GM18873 (cell line): ENCODE data around the gene SLC9A3.

Source experiments
- ATAC-seq: cut with Tn5 transposase; IDR thresholded peaks from one replicate; pipeline ENCODE4 v1.9.1; 2021; ENCODE audit warnings: mild to moderate bottlenecking, moderate library complexity, moderate number of reproducible peaks; ENCODE audit not compliant: unreplicated experiment, low FRiP score

SLC9A3 gene

DNA sequence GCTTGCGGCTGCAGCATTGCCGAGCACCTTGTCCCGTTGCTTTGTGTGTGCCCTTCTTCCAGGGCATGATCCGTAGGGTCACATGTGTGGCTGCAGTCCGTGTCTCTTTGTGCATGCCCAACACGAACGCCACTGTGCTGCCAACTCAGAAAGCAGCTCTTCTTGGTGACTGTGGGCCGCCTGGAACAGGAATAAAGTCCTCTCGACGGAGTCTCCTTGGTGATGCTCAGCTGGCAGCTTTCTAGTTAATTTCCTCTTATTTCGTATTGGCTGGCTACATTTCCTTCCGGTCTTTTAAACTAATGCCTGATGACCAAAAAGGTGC is 75.5 kb downstream of the SLC9A3 start:
- no peak for ATAC-seq

DNA sequence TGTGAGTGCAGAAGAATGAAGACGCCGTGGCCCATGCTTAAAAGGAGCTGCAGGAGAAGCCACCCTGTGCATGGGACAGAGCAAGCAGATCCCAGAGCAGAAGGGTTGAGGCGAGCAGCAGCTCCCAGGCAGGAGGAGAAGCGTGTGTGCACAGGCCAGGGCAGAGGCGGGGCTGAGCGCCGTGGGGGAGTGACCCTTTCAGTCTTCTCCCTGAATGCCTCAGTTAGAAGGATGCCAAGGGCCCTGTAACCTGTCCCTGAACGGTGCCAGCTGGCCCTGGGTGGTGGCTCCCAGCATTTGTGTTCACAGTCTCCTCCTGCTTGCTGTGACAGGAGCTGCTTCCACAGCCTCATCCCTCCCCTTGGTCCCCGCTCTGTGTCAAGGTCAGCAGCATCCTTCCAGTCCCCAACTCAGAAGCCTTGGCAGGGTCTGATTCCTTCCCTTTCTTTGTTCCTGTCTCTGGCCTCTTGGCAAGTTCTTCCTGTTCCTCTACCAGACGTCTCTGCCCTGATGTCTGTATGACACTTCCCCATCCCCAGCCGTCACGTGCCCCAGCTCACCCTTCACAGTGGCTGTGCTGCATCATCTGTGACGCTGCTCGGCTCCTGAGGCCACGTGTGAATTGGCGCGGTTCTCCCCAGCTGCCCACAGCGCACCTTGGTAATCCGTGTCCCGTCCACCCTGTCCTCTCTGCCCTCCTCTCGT is 76.0 kb downstream of the SLC9A3 start:
- no peak for ATAC-seq

GRCh38 chr5:447501-447900 is 76.7 kb downstream of the SLC9A3 start:
- ATAC-seq: no peak

DNA sequence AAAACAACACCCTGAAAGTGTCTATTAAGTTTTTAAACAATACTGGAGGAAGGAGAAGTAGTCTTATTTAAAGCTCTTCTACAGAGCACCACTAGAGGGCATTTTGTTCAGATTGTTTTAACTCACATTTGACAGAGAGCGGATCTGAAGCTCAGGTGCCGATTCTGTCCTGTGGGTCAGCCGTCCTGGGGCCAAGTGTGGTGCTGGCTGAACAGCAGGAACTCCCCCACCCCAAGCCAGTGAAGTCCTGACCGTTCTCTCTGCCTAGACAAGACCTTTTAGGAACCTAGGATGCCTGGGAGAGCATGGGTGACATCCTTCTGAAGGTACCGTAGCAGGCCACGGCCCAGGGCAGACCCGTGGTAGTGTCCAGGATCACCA is 77.4 kb downstream of the SLC9A3 start:
- ATAC-seq: no peak

DNA sequence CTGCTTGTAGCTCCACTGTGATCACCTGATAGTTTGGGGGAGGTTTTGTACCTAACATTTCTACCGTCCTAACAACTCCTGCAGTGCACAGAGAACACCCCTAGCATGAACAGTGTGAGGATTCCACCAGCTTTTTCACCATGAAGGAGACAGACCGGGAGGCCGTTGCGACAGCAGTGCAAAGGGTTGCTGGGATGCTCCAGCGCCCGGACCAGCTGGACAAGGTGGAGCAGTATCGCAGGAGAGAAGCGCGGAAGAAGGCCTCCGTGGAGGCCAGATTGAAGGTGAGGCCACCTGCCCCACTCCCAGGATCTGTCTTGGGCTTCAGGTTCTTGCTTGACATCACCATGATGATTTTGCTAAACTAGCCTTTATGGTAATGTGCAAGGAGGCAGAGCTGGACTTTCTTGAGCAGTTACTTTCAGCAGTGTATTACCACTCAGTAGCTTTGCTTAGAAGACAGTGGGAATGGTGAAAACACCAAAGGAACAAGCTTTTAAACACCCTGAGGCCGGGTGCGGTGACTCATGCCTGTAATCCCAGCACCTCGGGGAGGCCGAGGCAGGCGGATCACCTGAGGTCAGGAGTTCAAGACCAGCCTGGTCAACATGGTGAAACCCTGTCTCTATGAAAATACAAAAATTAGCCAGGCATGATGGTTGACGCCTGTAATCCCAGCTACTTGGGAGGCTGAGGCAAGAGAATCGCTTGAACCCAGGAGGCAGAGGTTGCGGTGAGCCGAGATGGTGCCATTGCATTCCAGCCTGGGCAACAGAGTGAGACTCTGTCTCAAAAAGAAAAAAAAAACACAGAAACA is 78.0 kb downstream of the SLC9A3 start:
- no peak for ATAC-seq

DNA sequence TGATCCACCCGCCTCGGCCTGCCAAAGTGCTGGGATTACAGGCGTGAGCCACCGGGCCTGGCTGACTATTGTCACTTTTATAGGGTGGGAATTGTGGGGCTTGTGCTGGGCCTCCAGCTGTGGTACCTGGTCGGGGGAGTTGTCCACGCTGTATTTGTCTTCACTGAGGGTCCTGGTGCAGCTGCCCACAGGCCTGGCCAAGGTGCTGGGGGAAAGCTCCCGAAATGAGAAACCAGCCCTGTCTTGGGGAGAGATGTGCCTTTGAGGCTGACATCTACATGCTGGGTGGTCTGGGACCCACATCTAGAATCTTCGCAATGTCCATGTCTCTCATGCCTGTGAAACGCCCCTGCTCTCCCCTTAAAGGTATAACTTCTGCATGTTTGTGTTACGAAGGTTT is 78.7 kb downstream of the SLC9A3 start:
- no peak for ATAC-seq

GRCh38 chr5:444226-444625 is 80.0 kb downstream of the SLC9A3 start:
- ATAC-seq: no peak

GRCh38 chr5:443239-444151 is 80.8 kb downstream of the SLC9A3 start:
- peak; percentile 9 for ATAC-seq

DNA sequence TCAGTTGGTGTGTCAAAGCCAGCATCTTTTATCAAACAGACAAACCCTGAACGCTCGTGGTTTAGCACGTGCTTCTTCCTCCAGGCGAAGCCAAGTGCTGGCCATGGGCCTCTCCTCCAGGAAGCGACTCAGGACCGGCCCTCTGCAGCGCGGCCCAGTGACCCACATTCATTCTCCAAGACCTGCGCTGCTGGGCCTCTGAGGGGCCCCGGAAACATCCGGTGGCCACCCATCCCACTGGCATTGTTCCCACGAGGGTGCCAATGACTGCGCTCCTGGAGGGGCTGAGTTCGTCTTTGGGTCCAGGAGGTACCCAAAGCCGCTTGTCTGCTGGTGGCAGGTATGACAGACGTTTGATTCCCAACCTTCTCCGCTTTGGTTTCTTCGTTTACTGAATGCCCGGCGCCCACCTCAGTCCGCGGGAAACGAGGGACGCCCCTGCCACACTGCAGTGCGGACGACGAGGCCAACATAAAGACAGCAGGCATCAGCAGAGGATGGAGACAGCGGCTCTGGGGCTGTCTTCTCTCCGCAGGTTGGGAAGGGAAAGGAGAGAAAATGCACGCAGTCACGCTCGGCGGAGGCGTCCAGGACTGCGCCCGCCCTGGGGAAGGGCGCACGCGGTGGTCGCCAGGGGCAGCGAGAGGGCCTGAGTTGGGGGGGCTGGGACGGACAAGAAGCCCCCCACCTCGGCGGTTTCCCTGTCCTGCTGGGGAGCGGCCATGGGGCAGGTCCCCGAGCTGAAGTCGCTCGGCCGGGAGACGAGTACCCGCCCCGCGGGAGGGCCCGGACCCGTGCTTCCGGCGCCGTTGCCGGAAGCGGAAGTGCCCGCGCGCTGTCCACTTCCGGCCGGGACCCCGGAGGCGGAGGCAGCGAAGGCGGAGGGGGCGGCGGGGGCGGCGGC is 81.7 kb downstream of the SLC9A3 start, which contains the start of gene EXOC3:
EXOC3 (plus strand) TSS at position 842 of the 904 bp plus-strand sequence. CDS start 3,030 bp downstream, outside the sequence.
- ATAC-seq: peak; percentile 68

- no peak for ATAC-seq
These were observed 82.3 kb downstream of the SLC9A3 start for GRCh38 chr5:441996-442334.

- ATAC-seq: no peak
These were observed 83.6 kb downstream of the SLC9A3 start for GRCh38 chr5:440401-441201.

DNA sequence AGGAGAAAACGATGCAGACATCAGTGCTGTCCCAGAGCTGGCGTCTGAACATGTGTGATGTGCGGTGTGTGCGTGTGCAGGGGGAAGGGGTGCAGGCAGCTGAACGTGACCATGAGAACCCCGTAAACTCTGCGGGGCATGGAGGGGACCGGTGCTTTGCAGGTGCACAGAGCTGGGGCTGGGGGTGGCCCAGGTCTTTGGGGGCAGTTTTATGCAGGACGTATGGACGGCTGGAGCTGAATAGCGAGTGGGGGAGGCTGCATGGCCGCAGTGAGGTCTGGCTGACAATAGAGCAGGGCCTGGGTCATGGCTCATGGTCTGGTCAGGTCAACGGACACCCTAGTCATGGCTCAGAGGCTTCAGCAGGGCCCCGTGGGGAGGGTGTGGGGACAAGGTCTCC is 84.6 kb downstream of the SLC9A3 start:
- ATAC-seq: no peak

GRCh38 chr5:439181-439580 is 85.1 kb downstream of the SLC9A3 start:
- ATAC-seq: no peak

DNA sequence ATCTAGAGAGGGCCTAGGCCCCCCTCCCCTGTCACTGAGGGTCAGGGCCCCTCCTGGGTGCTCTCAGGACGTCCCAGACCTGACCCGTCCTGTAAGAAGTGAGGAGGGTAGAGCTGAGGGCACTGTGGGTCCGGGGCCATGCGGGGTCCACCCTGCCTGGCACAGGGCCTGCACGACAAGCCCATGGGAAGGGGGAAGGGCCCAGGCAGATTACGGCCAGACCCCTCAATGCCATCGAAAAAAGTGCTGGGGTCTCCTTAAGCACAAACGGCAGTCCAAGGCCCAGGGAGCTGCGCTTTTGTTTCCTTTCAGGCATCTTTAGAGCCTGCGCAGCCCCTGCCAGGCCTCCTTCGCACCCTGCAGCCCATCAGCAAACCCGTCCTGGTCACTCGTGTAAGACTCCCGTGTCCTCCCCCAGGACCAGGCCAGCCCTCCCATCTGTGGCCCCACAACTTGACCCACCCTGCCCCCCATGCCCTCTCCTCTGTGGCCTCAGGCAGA is 85.7 kb downstream of the SLC9A3 start:
- no peak for ATAC-seq

GRCh38 chr5:437281-437771 is 86.9 kb downstream of the SLC9A3 start:
- ATAC-seq: no peak

- no peak for ATAC-seq
These were observed 87.6 kb downstream of the SLC9A3 start for GRCh38 chr5:436641-436975.

GRCh38 chr5:435961-436640 is 88.1 kb downstream of the SLC9A3 start:
- ATAC-seq: no peak

GRCh38 chr5:435156-435790 is 89.0 kb downstream of the SLC9A3 start:
- no peak for ATAC-seq
